ENCODE data around the gene SEPTIN5.

SEPTIN5 gene

DNA sequence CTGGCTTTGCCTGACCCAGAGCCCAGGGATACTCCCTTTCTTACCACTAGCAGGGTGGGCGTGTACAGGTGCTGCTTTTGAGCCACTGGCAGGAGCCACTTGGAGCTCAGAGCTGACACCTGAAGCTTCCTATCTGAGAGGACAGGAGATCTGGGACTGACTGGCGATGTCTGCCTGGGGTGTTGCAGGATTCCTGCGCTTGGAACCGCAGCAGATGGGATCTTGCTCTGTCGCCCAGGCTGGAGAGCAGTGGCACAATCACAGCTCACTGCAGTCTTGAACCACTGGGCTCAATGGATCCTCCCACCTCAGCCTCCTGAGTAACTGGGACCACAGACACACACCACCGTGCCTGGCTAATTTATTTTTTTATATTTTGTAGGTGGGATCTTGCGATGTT, 26.8 kb downstream of the SEPTIN5 start:
- TF ChIP-seq, protein P1, sequence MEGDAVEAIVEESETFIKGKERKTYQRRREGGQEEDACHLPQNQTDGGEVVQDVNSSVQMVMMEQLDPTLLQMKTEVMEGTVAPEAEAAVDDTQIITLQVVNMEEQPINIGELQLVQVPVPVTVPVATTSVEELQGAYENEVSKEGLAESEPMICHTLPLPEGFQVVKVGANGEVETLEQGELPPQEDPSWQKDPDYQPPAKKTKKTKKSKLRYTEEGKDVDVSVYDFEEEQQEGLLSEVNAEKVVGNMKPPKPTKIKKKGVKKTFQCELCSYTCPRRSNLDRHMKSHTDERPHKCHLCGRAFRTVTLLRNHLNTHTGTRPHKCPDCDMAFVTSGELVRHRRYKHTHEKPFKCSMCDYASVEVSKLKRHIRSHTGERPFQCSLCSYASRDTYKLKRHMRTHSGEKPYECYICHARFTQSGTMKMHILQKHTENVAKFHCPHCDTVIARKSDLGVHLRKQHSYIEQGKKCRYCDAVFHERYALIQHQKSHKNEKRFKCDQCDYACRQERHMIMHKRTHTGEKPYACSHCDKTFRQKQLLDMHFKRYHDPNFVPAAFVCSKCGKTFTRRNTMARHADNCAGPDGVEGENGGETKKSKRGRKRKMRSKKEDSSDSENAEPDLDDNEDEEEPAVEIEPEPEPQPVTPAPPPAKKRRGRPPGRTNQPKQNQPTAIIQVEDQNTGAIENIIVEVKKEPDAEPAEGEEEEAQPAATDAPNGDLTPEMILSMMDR (IDR thresholded peaks at IDR 0.05) = no peak

DNA sequence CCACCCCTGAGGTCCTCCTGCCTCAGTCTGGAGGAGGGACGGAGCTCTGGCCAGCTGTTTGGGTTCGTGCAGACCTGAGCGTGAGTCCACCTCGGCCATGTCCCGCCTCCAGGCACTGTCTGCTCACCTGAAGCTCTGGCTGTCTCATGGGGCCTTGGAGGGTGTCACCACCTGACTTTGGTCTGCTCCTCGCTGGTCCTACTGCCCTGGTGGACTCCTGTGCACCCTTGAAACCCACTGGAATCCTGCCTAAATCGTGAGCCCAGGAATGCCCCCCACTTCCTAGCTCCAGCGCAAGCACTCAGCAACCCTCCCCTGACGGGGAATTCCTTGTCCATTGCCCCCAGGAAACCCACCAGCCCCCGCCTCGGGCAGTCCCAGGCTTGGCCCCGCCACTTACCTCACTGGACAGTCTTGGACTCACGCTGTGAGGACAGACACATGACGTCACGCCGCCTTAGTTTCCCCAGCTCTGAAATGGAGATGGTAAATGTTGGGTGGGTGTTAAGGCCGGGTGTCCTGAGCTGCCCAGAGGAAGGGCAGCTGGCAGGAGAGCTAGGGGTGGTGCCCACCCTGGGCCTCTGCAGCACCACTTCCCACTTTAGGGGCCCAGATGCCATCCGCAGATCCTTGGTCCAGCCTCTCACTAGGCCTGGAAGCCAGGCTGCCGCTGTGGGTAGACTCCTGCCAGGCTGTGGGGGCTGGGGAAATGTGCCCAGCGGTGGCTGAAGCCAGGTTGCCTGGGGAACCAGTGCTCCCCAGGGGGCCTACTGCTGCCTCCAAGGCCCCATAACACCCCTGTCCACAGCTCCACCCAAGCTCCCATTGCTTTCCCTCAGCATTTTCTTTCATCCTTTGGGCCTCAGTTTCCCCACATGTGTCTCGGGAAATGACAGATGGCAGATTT, 28.1 kb downstream of the SEPTIN5 start:
- TF ChIP-seq, protein P1 (IDR thresholded peaks at IDR 0.05) = no peak

DNA sequence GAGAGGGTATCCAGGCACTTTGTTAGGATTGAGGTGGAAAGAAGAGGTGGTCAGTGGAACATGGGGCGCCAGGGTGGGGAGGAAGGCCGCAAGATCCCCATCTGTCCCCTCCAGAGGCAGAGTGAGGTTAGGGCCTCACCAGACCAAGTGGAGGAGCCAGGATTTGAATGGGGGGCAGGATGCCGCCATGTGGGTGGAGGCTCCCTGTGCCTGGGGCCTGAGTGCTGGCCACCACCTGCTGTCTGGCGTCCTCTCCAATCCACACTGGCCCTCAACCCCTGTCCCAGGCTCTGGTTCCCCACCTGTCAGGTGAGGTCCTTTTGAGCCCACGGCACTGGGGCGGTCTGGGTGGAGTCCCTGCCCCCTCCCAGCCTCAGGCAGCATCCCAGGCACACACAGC, 28.8 kb downstream of the SEPTIN5 start:
- TF ChIP-seq, protein P1 (IDR thresholded peaks at IDR 0.05) = no peak

DNA sequence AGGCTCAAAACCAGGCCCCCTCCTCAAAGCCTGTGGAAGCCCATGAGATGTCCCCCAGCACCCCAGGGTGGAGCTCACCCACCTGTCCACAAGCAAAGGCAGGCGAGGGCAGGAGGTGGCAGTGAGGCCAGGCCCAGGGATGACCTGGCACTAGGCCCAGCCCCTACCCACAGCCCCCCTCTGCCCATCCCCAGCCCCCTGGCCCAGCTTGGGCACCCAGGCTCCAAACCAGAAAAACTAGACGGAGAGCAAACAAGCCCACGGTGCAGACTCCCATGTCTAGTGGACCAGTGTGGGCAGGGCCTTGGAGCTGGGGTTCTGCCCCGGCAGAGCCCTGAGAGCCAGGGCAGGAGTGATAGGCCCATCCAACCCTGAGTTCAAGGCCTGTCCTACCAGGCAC, 29.3 kb downstream of the SEPTIN5 start:
- TF ChIP-seq, protein P1 (IDR thresholded peaks at IDR 0.05) = no peak

DNA sequence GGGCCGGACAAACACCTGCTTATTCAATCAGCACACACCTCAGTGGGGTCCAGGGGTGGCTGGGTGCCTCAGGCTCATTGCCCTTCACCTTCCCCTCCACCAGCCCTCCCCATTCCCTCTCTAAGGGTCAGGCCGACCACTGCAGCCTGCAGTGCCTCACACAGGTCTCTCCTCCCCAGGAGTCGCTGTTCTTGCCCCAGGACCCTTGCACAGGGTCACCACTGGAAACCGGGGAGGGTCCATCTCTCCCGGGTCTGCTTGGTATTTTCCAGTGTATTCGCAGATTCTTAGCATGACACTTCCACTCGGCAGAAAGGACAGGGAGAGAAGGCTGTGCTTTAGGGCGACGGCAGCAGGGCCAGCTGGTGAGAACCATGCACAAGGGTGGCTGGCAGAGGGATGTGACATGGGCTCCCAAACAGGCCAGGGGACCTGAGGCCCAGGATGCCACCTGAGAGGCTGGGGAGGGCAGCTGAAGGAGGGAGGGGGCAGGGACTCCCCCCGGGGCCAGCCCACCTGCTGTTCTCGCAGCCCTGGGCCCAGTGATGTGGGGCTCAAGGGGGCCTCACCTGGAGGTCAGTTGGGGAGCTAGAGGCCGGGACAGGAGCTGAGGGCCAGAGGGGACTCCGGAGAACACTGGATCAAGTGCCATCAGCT, 30.2 kb downstream of the SEPTIN5 start:
- TF ChIP-seq, protein P1 (IDR thresholded peaks at IDR 0.05) = no peak

DNA sequence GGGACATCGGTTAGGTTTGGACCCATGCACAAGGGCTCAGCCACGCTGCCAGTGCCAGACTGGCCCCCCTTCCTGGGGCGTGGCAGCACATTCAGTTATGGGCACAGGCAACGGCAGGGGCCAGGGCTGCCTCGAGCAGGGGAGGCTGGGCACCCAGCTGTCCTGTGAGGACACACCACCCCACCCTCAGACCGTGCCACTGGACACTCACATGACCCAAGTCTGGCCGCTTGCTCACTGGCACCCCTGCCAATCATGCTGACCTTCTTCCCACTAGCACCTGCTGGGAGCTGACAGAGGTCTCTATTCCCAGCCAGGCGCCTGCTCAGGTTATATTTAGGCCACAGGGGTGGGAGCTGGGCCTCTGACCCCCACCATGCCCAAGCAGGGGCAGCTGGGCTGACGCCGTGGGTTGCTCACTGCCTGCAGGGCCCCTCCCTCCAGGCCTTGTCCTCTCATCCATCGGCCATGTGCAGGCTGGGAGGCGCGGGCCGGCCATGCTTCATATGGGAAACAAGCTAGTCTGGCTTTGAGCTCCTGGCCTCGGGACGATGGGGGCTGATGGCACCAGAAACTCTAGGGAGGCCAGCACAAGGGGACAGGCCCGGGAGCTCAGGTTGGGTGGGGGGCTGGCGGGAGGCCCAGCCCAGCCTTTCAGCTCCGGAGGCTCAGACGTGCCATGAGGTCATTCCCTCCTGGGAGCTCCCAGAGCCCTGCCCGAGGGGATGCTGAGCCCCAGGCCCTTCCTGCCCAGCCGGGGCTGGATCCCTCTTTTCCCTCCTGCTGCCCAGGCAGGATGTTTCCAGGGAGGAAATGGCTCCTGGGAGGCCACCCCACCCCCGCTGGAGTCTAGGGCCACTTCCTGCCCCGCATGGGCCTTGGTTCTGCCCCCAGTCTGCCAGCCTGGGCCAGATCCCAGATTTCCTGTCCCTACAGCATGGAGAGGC, 31.1 kb downstream of the SEPTIN5 start:
- TF ChIP-seq, protein P1 (IDR thresholded peaks at IDR 0.05) = no peak

DNA sequence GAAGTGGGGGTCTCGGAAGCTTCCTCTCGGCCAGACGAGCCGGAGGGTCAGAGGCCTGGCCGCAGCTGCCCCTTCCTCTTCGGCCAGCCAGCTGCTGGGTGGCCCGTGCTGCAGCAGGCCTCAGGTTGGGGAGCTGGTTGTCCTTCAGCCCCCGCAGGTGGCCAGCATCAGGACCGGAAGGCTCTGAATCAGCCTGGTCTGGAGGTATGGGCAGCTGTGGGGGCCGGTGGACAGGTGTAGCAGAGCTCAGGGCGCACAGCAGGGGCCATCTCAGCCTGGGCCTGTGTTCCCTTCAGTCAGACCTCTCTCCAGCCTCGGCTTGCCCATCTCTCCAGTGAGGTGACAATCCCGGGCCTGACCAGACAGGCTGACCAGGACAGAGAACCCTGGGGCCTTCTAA, 32.4 kb downstream of the SEPTIN5 start:
- TF ChIP-seq, protein P1 (IDR thresholded peaks at IDR 0.05) = no peak

Measured in LNCAP (cell line).